BJ (cell line): ENCODE measurements around the gene HS1BP3. TPM values are rescaled to one million over a fixed set of nuclear protein-coding genes. Genes with fewer than 3 reads are reported as not detected.

Source experiments
- CTCF ChIA-PET: fragments of 350-600 bp; formaldehyde crosslinking; extraction: SDS; loops from one replicate; lab custom pipeline; 2021; ENCODE audit warnings: antibody characterized with exemption, inconsistent platforms; lab: Yijun Ruan, JAX
- POLR2A ChIA-PET: fragments of 300-600 bp; sonication (Branson Sonifier 250); formaldehyde crosslinking; extraction: SDS; loops from one replicate; lab custom pipeline; 2021; ENCODE audit warnings: antibody characterized with exemption; lab: Charles Lee
- DNase-seq: peaks from one replicate; pipeline ENCODE4 v3.0.0-alpha.2; 2011; ENCODE audit warnings: low read depth
- H3K27me3 ChIP-seq: 2 replicates; pipeline ENCODE4 v1.6.0; 2011; ENCODE audit warnings: low read length; ENCODE audit not compliant: control insufficient read depth, insufficient read depth
- H3K36me3 ChIP-seq: 2 replicates; pipeline ENCODE4 v1.5.1; 2011; ENCODE audit warnings: low read length; ENCODE audit not compliant: control insufficient read depth, insufficient read depth
- H3K4me3 ChIP-seq: 2 replicates; pipeline ENCODE4 v1.5.1; 2011; ENCODE audit warnings: low read depth, mild to moderate bottlenecking, control low read depth, low read length
- CTCF ChIP-seq: IDR thresholded peaks from 2 replicates; pipeline ENCODE4 v1.5.1; 2011; ENCODE audit warnings: low read depth, mild to moderate bottlenecking, control low read depth, inconsistent platforms, low read length, moderate library complexity; ENCODE audit not compliant: insufficient read depth
- polyA plus RNA-seq: library from polyadenylated mRNA; depleted of rRNA; stranded (reverse); fragments of >200 nt; gene quantifications from 2 replicates; pipeline ENCODE4 v1.2.3, GENCODE V29; 2011

HS1BP3 gene
- polyA plus RNA-seq, 1 experiment = 13.6 TPM

- DNase-seq = no peak
- H3K4me3 ChIP-seq = no peak overlapping the region
- CTCF ChIA-PET = interaction anchor here (0.6 to 2.9 kb wide), 10 partner anchors 12 to 1612 kb away, joined by 3 to 13 read pairs (median 3); no protein-coding TSS in a partner anchor
- POLR2A ChIA-PET = interaction anchor here (0.5 kb wide), 1 partner anchor 153 kb away, joined by 3 read pairs; no protein-coding TSS in a partner anchor
- no peak for TF ChIP-seq CTCF
- H3K36me3 ChIP-seq = no peaks in the 10 kb centered on the region
- H3K27me3 ChIP-seq = no peaks in the 10 kb centered on the region
Measured at GRCh38 chr2:20599001-20599600, 51.8 kb downstream of the HS1BP3 start.

- POLR2A ChIA-PET = no interaction called here
Measured at GRCh38 chr2:20597860-20598183, 53.1 kb downstream of the HS1BP3 start.

GRCh38 chr2:20596973-20597859 lies 53.7 kb downstream of the HS1BP3 start:
- Histone ChIP-seq H3K27me3 (no peaks in the 10 kb centered on the region), H3K4me3 (no peak overlapping the region), H3K36me3 (no peaks in the 10 kb centered on the region)
- TF ChIP-seq CTCF = no peak
- ChIA-PET CTCF (interaction anchor here (1.8 to 2.6 kb wide), 4 partner anchors 8 to 45 kb away, joined by 5 to 11 read pairs (median 6); no protein-coding TSS in a partner anchor), POLR2A (no interaction called here)
- no peak for DNase-seq

More at GRCh38 chr2:20597860-20598183, 53.1 kb downstream of the HS1BP3 start:
- Histone ChIP-seq H3K4me3 (no peak overlapping the region), H3K36me3 (no peaks in the 10 kb centered on the region), H3K27me3 (no peaks in the 10 kb centered on the region)
- CTCF ChIA-PET = interaction anchor here (0.8 to 2.6 kb wide), 3 partner anchors 11 to 44 kb away, joined by 3 to 8 read pairs (median 5); no protein-coding TSS in a partner anchor
- no peak for DNase-seq
- no peak for TF ChIP-seq CTCF

- DNase-seq = no peak
- ChIA-PET CTCF (interaction anchor here (0.6 to 2.4 kb wide), 7 partner anchors 9 to 201 kb away, joined by 3 to 11 read pairs (median 4); no protein-coding TSS in a partner anchor), POLR2A (no interaction called here)
- Histone ChIP-seq H3K27me3 (no peaks in the 10 kb centered on the region), H3K4me3 (no peak overlapping the region), H3K36me3 (no peaks in the 10 kb centered on the region)
- no peak for TF ChIP-seq CTCF
Measured at GRCh38 chr2:20596193-20596972, 54.5 kb downstream of the HS1BP3 start.
